Cardiac muscle cell (in vitro differentiated cells and primary cell): ENCODE results near the gene ALAS1. TPM values are rescaled to one million over a fixed set of nuclear protein-coding genes. Genes with fewer than 3 reads are reported as not detected.

ENCODE experiments used
- DNase-seq, 2 donors: peaks; one replicate each; pipeline versions ENCODE4 v3.0.0 to v3.0.0-alpha.2; 2010 to 2017; ENCODE audit warnings: low read depth in 1 of 2, low spot score in 1 of 2
- H3K27ac ChIP-seq: fragments of 200-600 bp; sonication (generic); 2 replicates; pipeline ENCODE4 v1.5.1; 2016
- H3K27me3 ChIP-seq: fragments of 200-600 bp; sonication (generic); 2 replicates; pipeline ENCODE4 v1.6.0; 2016; ENCODE audit warnings: control low read depth
- H3K36me3 ChIP-seq: fragments of 200-600 bp; sonication (generic); 2 replicates; pipeline ENCODE4 v1.5.1; 2016; ENCODE audit warnings: control low read depth
- H3K4me1 ChIP-seq: fragments of 200-600 bp; sonication (generic); 2 replicates; pipeline ENCODE4 v1.8.1; 2017; ENCODE audit warnings: low read depth, mild to moderate bottlenecking, mixed run types
- H3K4me3 ChIP-seq: fragments of 200-600 bp; sonication (generic); 2 replicates; pipeline ENCODE4 v1.5.1; 2016; ENCODE audit warnings: mild to moderate bottlenecking
- H3K9me3 ChIP-seq: fragments of 200-600 bp; sonication (generic); 2 replicates; pipeline ENCODE4 v1.5.1; 2017; ENCODE audit warnings: low read depth, mild to moderate bottlenecking, control low read depth
- polyA plus RNA-seq: library from polyadenylated mRNA; unstranded; fragments of >200 nt; fragmentation: Nextera tagmentation; extraction: Ambion mirVana; gene quantifications from 2 replicates; pipeline ENCODE4 v1.2.1, GENCODE V29; 2016
- total RNA-seq: library from RNA; depleted of rRNA; stranded (reverse); fragments of >200 nt; gene quantifications from 2 replicates; pipeline ENCODE4 v1.2.3, GENCODE V29; 2016
- TF ChIP-seq, protein P1 (sequence below): IDR thresholded peaks from 2 replicates; pipeline ENCODE4 v1.5.1; 2012; ENCODE audit warnings: low read depth, mild to moderate bottlenecking, low read length

ALAS1 gene
- total and polyA plus RNA-seq, 2 experiments from 2014 or later, result 68.7 to 76.5 TPM

DNA sequence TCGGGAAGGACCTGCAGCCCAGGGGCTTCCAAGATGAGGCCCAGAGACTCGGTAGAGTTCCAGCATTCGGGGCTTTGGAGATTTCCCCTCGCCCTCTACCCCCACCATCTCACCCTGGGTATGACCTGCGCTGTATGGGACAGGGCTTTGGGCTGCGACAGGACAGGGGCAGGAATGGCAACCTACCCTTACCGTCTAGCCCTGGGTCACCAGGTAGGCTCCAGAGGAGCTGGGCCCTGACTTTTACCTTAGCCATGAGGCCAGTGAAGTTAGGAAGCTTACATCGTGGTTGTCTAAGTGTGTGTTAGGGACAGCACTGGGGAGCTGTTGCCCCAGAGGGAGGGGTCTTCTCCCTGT, 48.3 kb downstream of the ALAS1 start:
- Histone ChIP-seq H3K9me3 (no peaks in the 10 kb centered on the region), H3K4me3 (peak overlapping the region; percentile 23), H3K27me3 (peaks cover 3% of the 10 kb centered on the region), H3K4me1 (no peaks in the 10 kb centered on the region), H3K36me3 (no peaks in the 10 kb centered on the region), H3K27ac (no peak overlapping the region)
- TF ChIP-seq, protein P1, sequence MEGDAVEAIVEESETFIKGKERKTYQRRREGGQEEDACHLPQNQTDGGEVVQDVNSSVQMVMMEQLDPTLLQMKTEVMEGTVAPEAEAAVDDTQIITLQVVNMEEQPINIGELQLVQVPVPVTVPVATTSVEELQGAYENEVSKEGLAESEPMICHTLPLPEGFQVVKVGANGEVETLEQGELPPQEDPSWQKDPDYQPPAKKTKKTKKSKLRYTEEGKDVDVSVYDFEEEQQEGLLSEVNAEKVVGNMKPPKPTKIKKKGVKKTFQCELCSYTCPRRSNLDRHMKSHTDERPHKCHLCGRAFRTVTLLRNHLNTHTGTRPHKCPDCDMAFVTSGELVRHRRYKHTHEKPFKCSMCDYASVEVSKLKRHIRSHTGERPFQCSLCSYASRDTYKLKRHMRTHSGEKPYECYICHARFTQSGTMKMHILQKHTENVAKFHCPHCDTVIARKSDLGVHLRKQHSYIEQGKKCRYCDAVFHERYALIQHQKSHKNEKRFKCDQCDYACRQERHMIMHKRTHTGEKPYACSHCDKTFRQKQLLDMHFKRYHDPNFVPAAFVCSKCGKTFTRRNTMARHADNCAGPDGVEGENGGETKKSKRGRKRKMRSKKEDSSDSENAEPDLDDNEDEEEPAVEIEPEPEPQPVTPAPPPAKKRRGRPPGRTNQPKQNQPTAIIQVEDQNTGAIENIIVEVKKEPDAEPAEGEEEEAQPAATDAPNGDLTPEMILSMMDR, result no peak
- no peak for DNase-seq

DNA sequence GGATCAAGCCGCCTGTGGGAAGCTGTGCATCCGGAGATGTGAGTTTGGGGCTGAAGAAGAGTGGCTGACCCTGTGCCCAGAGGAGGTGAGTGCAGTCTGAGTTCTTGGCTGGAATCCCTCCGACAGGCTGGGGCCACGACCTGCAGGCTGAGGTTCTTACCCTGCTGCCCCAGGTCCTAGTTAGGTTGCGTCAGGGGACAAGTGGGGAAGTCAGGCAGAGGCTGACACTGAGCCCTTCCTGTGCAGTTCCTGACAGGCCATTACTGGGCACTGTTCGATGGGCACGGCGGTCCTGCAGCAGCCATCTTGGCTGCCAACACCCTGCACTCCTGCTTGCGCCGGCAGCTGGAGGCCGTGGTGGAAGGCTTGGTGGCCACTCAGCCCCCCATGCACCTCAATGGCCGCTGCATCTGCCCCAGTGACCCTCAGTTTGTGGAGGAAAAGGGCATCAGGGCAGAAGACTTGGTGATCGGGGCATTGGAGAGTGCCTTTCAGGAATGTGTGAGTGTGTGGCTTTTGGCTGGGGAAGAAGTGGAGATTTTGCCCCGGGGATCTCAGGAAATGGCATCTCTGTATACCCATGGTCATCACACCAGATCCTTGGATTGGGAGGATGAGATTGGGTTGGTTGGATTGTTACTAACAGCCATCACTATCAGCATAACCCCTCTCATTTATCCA, 48.9 kb downstream of the ALAS1 start:
- H3K9me3 ChIP-seq, result no peaks in the 10 kb centered on the region
- peaks cover 3% of the 10 kb centered on the region for H3K27me3 ChIP-seq
- H3K36me3 ChIP-seq, result peaks cover 5% of the 10 kb centered on the region
- H3K27ac ChIP-seq, result no peak overlapping the region
- H3K4me1 ChIP-seq, result no peaks in the 10 kb centered on the region
- no peak for DNase-seq
- no peak overlapping the region for H3K4me3 ChIP-seq
- TF ChIP-seq, protein P1, result no peak

DNA sequence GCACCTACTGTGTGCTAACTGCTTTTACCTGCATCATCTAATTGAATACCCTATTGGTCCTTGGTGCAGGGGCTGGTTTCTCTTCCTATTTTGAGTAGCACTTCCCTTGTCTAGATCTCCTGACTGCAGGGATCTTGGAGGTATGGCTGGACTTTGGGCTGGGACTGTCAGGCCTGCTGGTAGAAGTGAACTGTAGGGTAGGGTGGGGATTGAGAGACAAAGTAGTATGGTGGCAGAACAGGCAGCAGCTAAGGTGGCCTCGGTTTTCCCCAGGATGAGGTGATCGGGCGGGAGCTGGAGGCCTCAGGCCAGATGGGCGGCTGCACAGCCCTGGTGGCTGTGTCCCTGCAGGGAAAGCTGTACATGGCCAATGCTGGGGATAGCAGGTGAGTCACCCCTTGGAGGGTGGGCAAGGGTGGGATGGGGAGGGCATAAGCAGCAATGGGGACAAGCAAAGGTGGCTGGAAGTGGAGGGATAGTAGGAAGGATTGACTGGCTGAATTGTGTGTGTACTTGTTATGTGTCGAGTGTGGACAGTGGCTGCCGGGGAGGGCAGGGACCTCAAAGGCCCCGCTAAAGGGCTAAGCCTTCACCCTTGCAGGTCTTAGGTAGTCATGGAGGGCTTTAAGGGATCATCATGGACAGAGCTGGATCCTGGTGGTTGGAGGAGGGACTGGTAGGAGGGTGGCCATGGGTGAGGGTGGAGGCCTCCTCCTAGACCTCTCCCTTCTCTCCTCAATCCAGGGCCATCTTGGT, 49.6 kb downstream of the ALAS1 start:
- H3K27me3 ChIP-seq, result peaks cover 3% of the 10 kb centered on the region
- no peaks in the 10 kb centered on the region for H3K9me3 ChIP-seq
- H3K4me1 ChIP-seq, result no peaks in the 10 kb centered on the region
- TF ChIP-seq, protein P1, result no peak
- no peak overlapping the region for H3K4me3 ChIP-seq
- peaks cover 5% of the 10 kb centered on the region for H3K36me3 ChIP-seq
- DNase-seq, result no peak
- no peak overlapping the region for H3K27ac ChIP-seq

DNA sequence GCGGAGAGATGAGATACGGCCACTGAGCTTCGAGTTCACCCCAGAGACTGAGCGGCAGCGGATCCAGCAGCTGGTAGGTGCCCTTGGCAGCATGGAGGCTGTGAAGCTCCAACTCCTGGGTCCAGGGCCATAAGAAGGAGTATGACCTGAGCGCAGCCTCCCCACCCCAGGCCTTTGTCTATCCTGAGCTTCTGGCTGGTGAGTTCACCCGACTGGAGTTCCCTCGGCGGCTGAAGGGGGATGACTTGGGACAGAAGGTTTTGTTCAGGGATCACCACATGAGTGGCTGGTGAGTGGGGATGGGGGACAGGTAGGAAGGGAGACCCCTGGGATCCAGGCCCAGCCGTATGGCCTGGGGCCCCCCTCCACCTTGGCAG, 50.2 kb downstream of the ALAS1 start:
- Histone ChIP-seq H3K4me1 (no peaks in the 10 kb centered on the region), H3K4me3 (no peak overlapping the region), H3K9me3 (no peaks in the 10 kb centered on the region), H3K27ac (no peak overlapping the region), H3K27me3 (peaks cover 3% of the 10 kb centered on the region), H3K36me3 (peaks cover 8% of the 10 kb centered on the region)
- no peak for DNase-seq
- TF ChIP-seq, protein P1, result no peak

DNA sequence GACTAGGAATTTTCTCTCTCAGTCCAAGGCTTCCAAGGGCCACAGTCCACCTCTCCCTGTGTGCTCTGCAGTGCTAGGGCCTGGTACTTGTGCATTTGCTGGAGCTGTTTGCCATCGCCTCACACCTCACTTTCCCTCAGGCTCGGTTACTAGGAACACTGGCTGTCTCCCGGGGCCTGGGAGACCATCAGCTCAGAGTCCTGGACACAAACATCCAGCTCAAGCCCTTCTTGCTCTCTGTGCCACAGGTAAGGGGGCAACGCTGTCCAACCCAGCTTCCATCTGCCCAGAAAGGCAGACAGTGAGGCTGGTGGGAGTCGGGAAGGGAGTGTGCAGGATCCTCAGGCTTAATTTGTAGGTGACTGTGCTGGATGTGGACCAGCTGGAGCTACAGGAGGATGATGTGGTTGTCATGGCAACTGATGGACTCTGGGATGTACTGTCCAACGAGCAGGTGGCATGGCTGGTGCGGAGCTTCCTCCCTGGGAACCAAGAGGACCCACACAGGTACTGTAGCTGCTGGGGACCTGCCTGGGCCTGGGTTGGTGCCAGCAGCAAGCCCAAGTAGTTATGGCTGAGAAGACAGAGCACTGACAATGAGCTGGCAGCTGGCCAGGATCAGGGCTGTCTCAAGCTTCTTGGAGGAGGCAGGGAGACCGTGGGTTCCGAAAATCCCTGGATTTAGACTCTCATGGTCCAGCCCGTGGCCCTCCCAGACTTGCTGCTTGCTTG, 51.0 kb downstream of the ALAS1 start:
- no peak overlapping the region for H3K27ac ChIP-seq
- DNase-seq, result no peak
- no peak overlapping the region for H3K4me3 ChIP-seq
- H3K27me3 ChIP-seq, result peaks cover 3% of the 10 kb centered on the region
- H3K9me3 ChIP-seq, result no peaks in the 10 kb centered on the region
- TF ChIP-seq, protein P1, result no peak
- no peaks in the 10 kb centered on the region for H3K4me1 ChIP-seq
- H3K36me3 ChIP-seq, result peaks cover 16% of the 10 kb centered on the region
